Measurements from ENCODE around the gene TPX2.

Gene TPX2

GRCh38 chr20:31757254-31757653, 18.2 kb downstream of the TPX2 start:
- no peak overlapping the region for H3K4me2 ChIP-seq (ENCODE audit: low read length)
- H3K9me3 ChIP-seq (ENCODE audit: low read length) = no peaks in the 10 kb centered on the region
- H3K36me3 ChIP-seq (ENCODE audit: insufficient read depth, low read length) = peaks cover 77% of the 10 kb centered on the region
- no peaks in the 10 kb centered on the region for H3F3A ChIP-seq (ENCODE audit: insufficient read depth, low read length)
- no peak overlapping the region for H3K4me3 ChIP-seq (ENCODE audit: low read depth, low read length, poor library complexity, severe bottlenecking)
- H4K20me1 ChIP-seq (ENCODE audit: insufficient read depth, low read length) = no peaks in the 10 kb centered on the region
- no peak overlapping the region for H3K9ac ChIP-seq (ENCODE audit: low read length)
- no peaks in the 10 kb centered on the region for H3K4me1 ChIP-seq (ENCODE audit: insufficient read depth, low read length, severe bottlenecking)
- H3K79me2 ChIP-seq (ENCODE audit: insufficient read depth, low read length) = peaks cover 49% of the 10 kb centered on the region
- H3K9me2 ChIP-seq (ENCODE audit: low read depth, low read length) = no peaks in the 10 kb centered on the region
- no peak for TF ChIP-seq CTCF (IDR thresholded peaks at IDR 0.05; ENCODE audit: low read length)
- TF ChIP-seq EZH2 (IDR thresholded peaks at IDR 0.05; ENCODE audit: borderline replicate concordance, low read length) = no peak
- H3K27ac ChIP-seq (ENCODE audit: low read depth, low read length, poor library complexity, severe bottlenecking) = no peak overlapping the region
- no peaks in the 10 kb centered on the region for H3K27me3 ChIP-seq (ENCODE audit: insufficient read depth, low read length)
- no peak overlapping the region for H2AFZ ChIP-seq (ENCODE audit: low read length)

- Histone ChIP-seq H3K27ac (ENCODE audit: low read depth, low read length, poor library complexity, severe bottlenecking) (no peak overlapping the region), H3K79me2 (ENCODE audit: insufficient read depth, low read length) (peaks cover 44% of the 10 kb centered on the region), H3K9ac (ENCODE audit: low read length) (no peak overlapping the region), H3K9me3 (ENCODE audit: low read length) (no peaks in the 10 kb centered on the region), H4K20me1 (ENCODE audit: insufficient read depth, low read length) (no peaks in the 10 kb centered on the region), H3K9me2 (ENCODE audit: low read depth, low read length) (no peaks in the 10 kb centered on the region), H3K4me1 (ENCODE audit: insufficient read depth, low read length, severe bottlenecking) (no peaks in the 10 kb centered on the region), H3K4me3 (ENCODE audit: low read depth, low read length, poor library complexity, severe bottlenecking) (no peak overlapping the region), H3F3A (ENCODE audit: insufficient read depth, low read length) (no peaks in the 10 kb centered on the region), H3K27me3 (ENCODE audit: insufficient read depth, low read length) (no peaks in the 10 kb centered on the region), H3K36me3 (ENCODE audit: insufficient read depth, low read length) (peaks cover 76% of the 10 kb centered on the region), H3K4me2 (ENCODE audit: low read length) (no peak overlapping the region), H2AFZ (ENCODE audit: low read length) (no peak overlapping the region)
- TF ChIP-seq EZH2 (IDR thresholded peaks at IDR 0.05; ENCODE audit: borderline replicate concordance, low read length) = no peak
- no peak for TF ChIP-seq CTCF (IDR thresholded peaks at IDR 0.05; ENCODE audit: low read length)
These were observed 19.4 kb downstream of the TPX2 start for GRCh38 chr20:31758521-31758920.

- no peaks in the 10 kb centered on the region for H3K9me2 ChIP-seq (ENCODE audit: low read depth, low read length)
- H4K20me1 ChIP-seq (ENCODE audit: insufficient read depth, low read length) = no peaks in the 10 kb centered on the region
These were observed 19.9 kb downstream of the TPX2 start for GRCh38 chr20:31758991-31759390.

More at GRCh38 chr20:31758991-31759390, 19.9 kb downstream of the TPX2 start:
- H3K9ac ChIP-seq (ENCODE audit: low read length) = no peak overlapping the region
- no peaks in the 10 kb centered on the region for H3K27me3 ChIP-seq (ENCODE audit: insufficient read depth, low read length)
- H3K4me3 ChIP-seq (ENCODE audit: low read depth, low read length, poor library complexity, severe bottlenecking) = no peak overlapping the region
- H3K9me3 ChIP-seq (ENCODE audit: low read length) = no peaks in the 10 kb centered on the region
- H3K27ac ChIP-seq (ENCODE audit: low read depth, low read length, poor library complexity, severe bottlenecking) = no peak overlapping the region
- H2AFZ ChIP-seq (ENCODE audit: low read length) = no peak overlapping the region
- no peaks in the 10 kb centered on the region for H3F3A ChIP-seq (ENCODE audit: insufficient read depth, low read length)
- TF ChIP-seq CTCF (IDR thresholded peaks at IDR 0.05; ENCODE audit: low read length) (no peak), EZH2 (IDR thresholded peaks at IDR 0.05; ENCODE audit: borderline replicate concordance, low read length) (no peak)
- H3K79me2 ChIP-seq (ENCODE audit: insufficient read depth, low read length) = peaks cover 39% of the 10 kb centered on the region
- H3K4me2 ChIP-seq (ENCODE audit: low read length) = no peak overlapping the region
- no peaks in the 10 kb centered on the region for H3K4me1 ChIP-seq (ENCODE audit: insufficient read depth, low read length, severe bottlenecking)
- peaks cover 75% of the 10 kb centered on the region for H3K36me3 ChIP-seq (ENCODE audit: insufficient read depth, low read length)
